Neural cell (in vitro differentiated cells): ENCODE results near the gene VWA8. TPM values are rescaled to one million over a fixed set of nuclear protein-coding genes. Genes with fewer than 3 reads are reported as not detected.

Source experiments
- H2AFZ ChIP-seq: fragments of 200-600, 300-800 bp; sonication (generic), shearing (Covaris generic); 2 replicates; pipeline ENCODE4 v1.6.0; 2014; ENCODE audit warnings: low read depth, mild to moderate bottlenecking, antibody characterized with exemption, low read length, moderate library complexity
- H3F3A ChIP-seq: fragments of 200-600 bp; shearing (Covaris generic); 2 replicates; pipeline ENCODE4 v1.6.1; 2016; ENCODE audit warnings: mild to moderate bottlenecking, moderate library complexity, mixed read lengths, antibody characterized with exemption, low read length; ENCODE audit not compliant: insufficient read depth, poor library complexity, severe bottlenecking
- H3K27ac ChIP-seq: fragments of 200-600, 300-800 bp; sonication (generic), shearing (Covaris generic); 2 replicates; pipeline ENCODE4 v1.5.1; 2014; ENCODE audit warnings: mild to moderate bottlenecking, low read length, moderate library complexity
- H3K27me3 ChIP-seq: fragments of 300-800, 200-600 bp; sonication (generic), shearing (Covaris generic); 2 replicates; pipeline ENCODE4 v1.6.0; 2014; ENCODE audit warnings: mild to moderate bottlenecking, low read depth, low read length, moderate library complexity; ENCODE audit not compliant: insufficient read depth
- H3K36me3 ChIP-seq: fragments of 300-800, 200-600 bp; sonication (generic), shearing (Covaris generic); 2 replicates; pipeline ENCODE4 v1.5.1; 2014; ENCODE audit warnings: mild to moderate bottlenecking, antibody characterized with exemption, low read length, moderate library complexity; ENCODE audit not compliant: insufficient read depth
- H3K4me2 ChIP-seq: fragments of 300-800, 200-600 bp; sonication (generic), shearing (Covaris generic); 2 replicates; pipeline ENCODE4 v1.6.0; 2014; ENCODE audit warnings: mild to moderate bottlenecking, low read length
- H3K4me3 ChIP-seq: fragments of 300-800, 200-600 bp; sonication (generic), shearing (Covaris generic); 2 replicates; pipeline ENCODE4 v1.5.1; 2014; ENCODE audit warnings: mild to moderate bottlenecking, low read length, moderate library complexity
- H3K79me2 ChIP-seq: fragments of 200-600 bp; shearing (Covaris generic); replicated peaks from 2 replicates; pipeline ENCODE4 v1.6.0; 2014; ENCODE audit warnings: mild to moderate bottlenecking, low read length, moderate library complexity; ENCODE audit not compliant: insufficient read depth
- H3K9ac ChIP-seq: fragments of 300-800, 200-600 bp; sonication (generic), shearing (Covaris generic); 2 replicates; pipeline ENCODE4 v1.6.1; 2016; ENCODE audit warnings: mild to moderate bottlenecking, low read length, mixed read lengths
- H3K9me2 ChIP-seq: fragments of 200-600 bp; shearing (Covaris generic); 2 replicates; pipeline ENCODE4 v1.6.1; 2016; ENCODE audit warnings: mild to moderate bottlenecking, low read length, mixed read lengths; ENCODE audit not compliant: insufficient read depth
- H3K9me3 ChIP-seq: fragments of 200-600, 300-800 bp; sonication (generic), shearing (Covaris generic); 2 replicates; pipeline ENCODE4 v1.6.1; 2016; ENCODE audit warnings: mild to moderate bottlenecking, mixed run types, low read length, moderate library complexity, mixed read lengths
- H4K20me1 ChIP-seq: fragments of 200-600 bp; shearing (Covaris generic); 2 replicates; pipeline ENCODE4 v1.6.1; 2016; ENCODE audit warnings: mild to moderate bottlenecking, mixed run types; ENCODE audit not compliant: insufficient read depth
- CTCF ChIP-seq: fragments of 450-650 bp; IDR thresholded peaks from 2 replicates; pipeline ENCODE4 v1.5.1; 2014; ENCODE audit warnings: antibody characterized with exemption, mild to moderate bottlenecking, moderate library complexity; ENCODE audit not compliant: poor library complexity, severe bottlenecking
- EP300 ChIP-seq: fragments of 450-650 bp; conservative IDR thresholded peaks from 2 replicates; pipeline ENCODE4 v1.6.1; 2014; ENCODE audit warnings: antibody characterized with exemption, mild to moderate bottlenecking, moderate library complexity; ENCODE audit not compliant: poor library complexity, severe bottlenecking
- EZH2 ChIP-seq: fragments of 200-600, 300-800 bp; shearing (Covaris generic), sonication (generic); IDR thresholded peaks from 2 replicates; pipeline ENCODE4 v1.6.1; 2014; ENCODE audit warnings: antibody characterized with exemption, low read length, borderline replicate concordance, mild to moderate bottlenecking; ENCODE audit not compliant: insufficient read depth, poor library complexity, severe bottlenecking
- MXI1 ChIP-seq: fragments of 450-650 bp; conservative IDR thresholded peaks from 2 replicates; pipeline ENCODE4 v1.6.1; 2014; ENCODE audit warnings: antibody characterized with exemption, mild to moderate bottlenecking; ENCODE audit not compliant: poor library complexity, severe bottlenecking
- POLR2AphosphoS5 ChIP-seq: IDR thresholded peaks from 2 replicates; pipeline ENCODE4 v1.6.1; 2012
- RAD21 ChIP-seq: fragments of 450-650 bp; conservative IDR thresholded peaks from 2 replicates; pipeline ENCODE4 v1.6.1; 2014; ENCODE audit warnings: antibody characterized with exemption, mild to moderate bottlenecking, moderate library complexity
- REST ChIP-seq: IDR thresholded peaks from 2 replicates; pipeline ENCODE4 v1.6.1; 2012; ENCODE audit warnings: borderline replicate concordance
- SMC3 ChIP-seq: fragments of 450-650 bp; conservative IDR thresholded peaks from 2 replicates; pipeline ENCODE4 v1.6.1; 2014; ENCODE audit warnings: antibody characterized with exemption, mild to moderate bottlenecking, moderate library complexity; ENCODE audit not compliant: poor library complexity
- TAF1 ChIP-seq: IDR thresholded peaks from 2 replicates; pipeline ENCODE4 v1.6.1; 2012; ENCODE audit warnings: low read depth
- polyA plus RNA-seq: library from polyadenylated mRNA; depleted of rRNA; stranded (reverse); fragments of >200 nt; gene quantifications from 2 replicates; pipeline ENCODE4 v1.2.3, GENCODE V29; 2014

VWA8 gene
- polyA plus RNA-seq, 1 donor from 2014 or later: 3.6 TPM

- Histone ChIP-seq H3K9me3 (no peaks in the 10 kb centered on the region), H3K36me3 (no peaks in the 10 kb centered on the region), H3K27me3 (no peaks in the 10 kb centered on the region), H2AFZ (no peak overlapping the region), H3K4me2 (no peak overlapping the region), H3F3A (no peaks in the 10 kb centered on the region), H3K9ac (no peak overlapping the region), H3K79me2 (no peaks in the 10 kb centered on the region), H3K9me2 (no peaks in the 10 kb centered on the region), H3K27ac (no peak overlapping the region), H4K20me1 (no peaks in the 10 kb centered on the region), H3K4me3 (no peak overlapping the region)
- TF ChIP-seq CTCF (no peak), EZH2 (no peak), TAF1 (no peak), REST (no peak), RAD21 (no peak), MXI1 (no peak), EP300 (no peak), POLR2AphosphoS5 (no peak), SMC3 (no peak)
Observed at GRCh38 chr13:41791056-41791455, 169.9 kb downstream of the VWA8 start.

GRCh38 chr13:41788552-41788951 is 172.4 kb downstream of the VWA8 start:
- no peak overlapping the region for H3K27ac ChIP-seq
- no peaks in the 10 kb centered on the region for H4K20me1 ChIP-seq
- no peaks in the 10 kb centered on the region for H3K27me3 ChIP-seq
- H3K36me3 ChIP-seq: no peaks in the 10 kb centered on the region
- H3K79me2 ChIP-seq: no peaks in the 10 kb centered on the region
- H3K9ac ChIP-seq: no peak overlapping the region
- H2AFZ ChIP-seq: no peak overlapping the region
- H3K4me3 ChIP-seq: no peak overlapping the region
- H3K9me3 ChIP-seq: no peaks in the 10 kb centered on the region
- no peak overlapping the region for H3K4me2 ChIP-seq
- TF ChIP-seq RAD21: no peak
- TF ChIP-seq MXI1: no peak
- no peak for TF ChIP-seq TAF1
- TF ChIP-seq SMC3: no peak
- no peak for TF ChIP-seq EP300
- TF ChIP-seq EZH2: no peak
- TF ChIP-seq CTCF: no peak
- no peak for TF ChIP-seq POLR2AphosphoS5
- TF ChIP-seq REST: no peak
- H3K9me2 ChIP-seq: no peaks in the 10 kb centered on the region
- H3F3A ChIP-seq: no peaks in the 10 kb centered on the region
